Aorta (tissue), 5 donors: ENCODE measurements around the gene AP1G1. TPM values are rescaled to one million over a fixed set of nuclear protein-coding genes. Genes with fewer than 3 reads are reported as not detected.
"Not testable (repeated sequence)": the region's sequence is repeated elsewhere in the genome, so short reads cannot be mapped to it uniquely, and the experiment has no call there.

ENCODE experiments used
- ATAC-seq: fragments of 200-7000 bp; cut with Tn5 transposase; one replicate; pipeline ENCODE4 v1.9.1; 2022; ENCODE audit warnings: moderate library complexity; ENCODE audit not compliant: low FRiP score
- DNase-seq, 2 donors: peaks; one replicate each; pipeline ENCODE4 v3.0.0-alpha.2; 2020
- H3K27ac ChIP-seq, 2 donors: one replicate each; pipeline ENCODE4 v1.5.1; 2013; ENCODE audit warnings: low read length in 2 of 2, mild to moderate bottlenecking in 2 of 2, moderate library complexity in 2 of 2, control low read depth in 1 of 2, inconsistent platforms in 1 of 2, low read depth in 1 of 2
- H3K27me3 ChIP-seq, 2 donors: one replicate each; pipeline ENCODE4 v1.6.1; 2013; ENCODE audit warnings: control low read depth in 1 of 2, low read length in 1 of 2, mild to moderate bottlenecking in 1 of 2, moderate library complexity in 1 of 2; ENCODE audit not compliant: insufficient read depth in 2 of 2, control insufficient read depth in 1 of 2
- H3K36me3 ChIP-seq, 2 donors: one replicate each; pipeline ENCODE4 v1.6.1; 2013; ENCODE audit warnings: control low read depth in 1 of 2, low read length in 1 of 2, mild to moderate bottlenecking in 1 of 2; ENCODE audit not compliant: insufficient read depth in 2 of 2, control insufficient read depth in 1 of 2
- H3K4me1 ChIP-seq, 2 donors: one replicate each; pipeline ENCODE4 v1.6.1; 2013; ENCODE audit warnings: low read length in 2 of 2, control low read depth in 1 of 2, mild to moderate bottlenecking in 1 of 2, moderate library complexity in 1 of 2; ENCODE audit not compliant: insufficient read depth in 2 of 2, control insufficient read depth in 1 of 2
- H3K4me3 ChIP-seq, 2 donors: one replicate each; pipeline ENCODE4 v1.5.1; 2013; ENCODE audit warnings: low read length in 2 of 2, control low read depth in 1 of 2, mild to moderate bottlenecking in 1 of 2
- H3K9me3 ChIP-seq: one replicate; pipeline ENCODE4 v1.6.1; 2013; ENCODE audit warnings: mild to moderate bottlenecking, low read length; ENCODE audit not compliant: control insufficient read depth
- WGBS, 2 donors: extraction: QIAGEN DNeasy Blood & Tissue Kit; methylation state at CpG; one replicate each; pipeline ENCODE4 v1.1.7; 2013; 5-methylcytosine and 5-hydroxymethylcytosine counted together
- intact Hi-C, 2 donors: fragments of 100-400 bp; cut with DNase I; formaldehyde crosslinking; loops; one replicate each; pipeline versions ENCODE4 v1.14.2 to v1.15.0; 2022
- polyA plus RNA-seq, 2 donors: library from polyadenylated mRNA; stranded (reverse); fragments of 200-250 nt; gene quantifications; one replicate each; pipeline ENCODE4 v1.2.3, GENCODE V29; 2013
- total RNA-seq, 2 donors: library from RNA; stranded (reverse); fragmentation: NEBNext Ultra II Directional; extraction: Animal tissue kit (Norgen Biotek cat#: 25700); gene quantifications; one replicate each; pipeline ENCODE4 v1.2.1, GENCODE V29; 2021
- donor health status: healthy with polysubstance abuse.
- donor health status: Bipolar disorder and iron deficiency.
- donor health status: DM: no; HTN: no; CAD: no.
- donor health status: DM: no; HTN: no; CAD: no.
- donor health status: DM: yes; HTN: yes; CAD: no.

Gene AP1G1
- total and polyA plus RNA-seq, 4 donors = 12.4 to 87.7 (median 48.2) TPM

- H3K4me1 ChIP-seq = no peaks in the 10 kb centered on the region
- H3K4me3 ChIP-seq = no peak overlapping the region
- H3K27ac ChIP-seq = no peak overlapping the region
- 0% methylated on average over 1 of the region's 1 CpG for WGBS, 2 donors
- no peaks in the 10 kb centered on the region for H3K9me3 ChIP-seq
- intact Hi-C loops = loop anchor here (10.0 kb wide), 2 partner anchors 55 to 65 kb away; no protein-coding TSS in a partner anchor
- peaks cover 0 to 11% of the 10 kb centered on the region in 2 donors for H3K36me3 ChIP-seq
- ATAC-seq = no peak
- H3K27me3 ChIP-seq = no peaks in the 10 kb centered on the region
- no peak for DNase-seq
Measured at GRCh38 chr16:71689901-71690300, 118.7 kb downstream of the AP1G1 start.

GRCh38 chr16:71687861-71688260 lies 120.8 kb downstream of the AP1G1 start:
- no peaks in the 10 kb centered on the region for H3K4me1 ChIP-seq
- H3K27ac ChIP-seq = no peak overlapping the region
- intact Hi-C loops = loop anchor here (10.0 kb wide), 2 partner anchors 57 to 67 kb away; no protein-coding TSS in a partner anchor
- H3K27me3 ChIP-seq = no peaks in the 10 kb centered on the region
- peaks cover 2 to 11% of the 10 kb centered on the region in 2 donors for H3K36me3 ChIP-seq
- no peak for ATAC-seq
- H3K4me3 ChIP-seq = no peak overlapping the region
- DNase-seq = no peak
- 66 to 73% methylated on average over 3 of the region's 3 CpGs for whole genome bisulfite sequencing, 2 donors
- H3K9me3 ChIP-seq = no peaks in the 10 kb centered on the region

DNA sequence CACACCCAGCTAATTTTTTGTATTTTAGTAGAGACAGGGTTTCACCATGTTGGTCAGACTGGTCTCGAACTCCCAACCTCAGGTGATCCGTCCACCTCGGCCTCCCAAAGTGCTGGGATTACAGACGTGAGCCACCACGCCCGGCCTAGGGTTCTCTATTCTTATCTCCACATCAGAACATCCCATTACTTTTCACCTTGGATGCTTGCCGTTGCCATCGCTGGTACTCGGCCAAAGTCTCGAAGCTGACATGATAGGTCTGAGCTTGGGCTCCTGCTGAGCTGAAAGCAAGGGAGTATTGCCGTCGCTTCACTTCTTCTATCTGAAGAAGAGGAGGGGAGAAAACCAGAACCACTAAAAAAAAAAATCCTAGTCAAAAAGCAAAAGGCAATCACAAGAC lies 124.4 kb downstream of the AP1G1 start:
- intact Hi-C loops = loop anchor here (10.0 kb wide), 2 partner anchors 61 to 71 kb away; no protein-coding TSS in a partner anchor
- not testable (repeated sequence) for H3K36me3 ChIP-seq, H3K4me3 ChIP-seq, H3K27ac ChIP-seq, ATAC-seq, H3K27me3 ChIP-seq, H3K9me3 ChIP-seq, H3K4me1 ChIP-seq, DNase-seq
- 96 to 97% methylated on average over 12 of the region's 12 CpGs for WGBS, 2 donors

DNA sequence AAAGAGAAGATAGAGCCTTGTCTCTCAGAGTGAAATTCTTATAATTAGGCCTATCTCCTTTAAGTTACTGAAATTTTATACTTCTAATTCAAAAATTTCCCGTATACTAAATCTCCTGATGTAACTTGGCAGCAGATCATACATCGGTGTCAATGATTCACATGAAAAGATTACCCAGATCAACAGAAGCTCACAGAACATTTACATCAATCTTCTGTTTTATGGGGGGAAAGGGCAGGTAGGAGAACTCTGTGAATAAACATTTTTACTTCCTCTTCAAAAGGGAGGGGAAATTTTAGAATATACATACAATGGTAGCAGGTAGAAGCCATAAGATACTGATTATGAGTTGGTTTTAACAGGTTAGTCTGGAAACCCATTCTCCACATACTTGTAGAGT lies 127.3 kb downstream of the AP1G1 start:
- no peaks in the 10 kb centered on the region for H3K9me3 ChIP-seq
- H3K36me3 ChIP-seq = peaks cover 0 to 2% of the 10 kb centered on the region in 2 donors
- no peak overlapping the region for H3K4me3 ChIP-seq
- H3K4me1 ChIP-seq = no peaks in the 10 kb centered on the region
- no peak overlapping the region for H3K27ac ChIP-seq
- no peak for ATAC-seq
- no peaks in the 10 kb centered on the region for H3K27me3 ChIP-seq
- no peak for DNase-seq
- 89 to 93% methylated on average over 2 of the region's 2 CpGs for WGBS, 2 donors
- intact Hi-C loops = loop anchor here (10.0 kb wide), 2 partner anchors 63 to 73 kb away; no protein-coding TSS in a partner anchor

Other genes with a start within 250 kb of the AP1G1 start
- gene TAT, start 231.7 kb downstream of the AP1G1 start, total RNA-seq = not detected
- gene TAT, start 231.7 kb downstream of the AP1G1 start, polyA plus RNA-seq = not detected
- not detected for gene MARVELD3, start 182.7 kb downstream of the AP1G1 start, total RNA-seq
- 1 to 10 TPM in 1 of 2 donors, not detected in 1; 5.0 TPM for gene MARVELD3, start 182.7 kb downstream of the AP1G1 start, polyA plus RNA-seq
- 10 to 100 TPM; 10.6 to 13.1 TPM for gene PHLPP2, start 84.1 kb downstream of the AP1G1 start, total RNA-seq
- 1 to 10 TPM; 2.9 to 4.4 TPM for gene PHLPP2, start 84.1 kb downstream of the AP1G1 start, polyA plus RNA-seq
- gene ATXN1L, start 37.1 kb upstream of the AP1G1 start, total RNA-seq = 10 to 100 TPM; 30.4 to 31.2 TPM
- gene ATXN1L, start 37.1 kb upstream of the AP1G1 start, polyA plus RNA-seq = 10 to 100 TPM in 1 of 2 donors, 1 to 10 TPM in 1; 7.9 to 10.8 TPM
- 1 to 10 TPM; 7.9 to 9.9 TPM for gene ZNF821, start 75.3 kb upstream of the AP1G1 start, total RNA-seq
- 1 to 10 TPM; 5.4 to 9.2 TPM for gene ZNF821, start 75.3 kb upstream of the AP1G1 start, polyA plus RNA-seq
- 100 to 1,000 TPM; 152 to 202 TPM for gene IST1, start 86.7 kb upstream of the AP1G1 start, total RNA-seq
- 100 to 1,000 TPM in 1 of 2 donors, 10 to 100 TPM in 1; 52.5 to 150 TPM for gene IST1, start 86.7 kb upstream of the AP1G1 start, polyA plus RNA-seq
- under 1 TPM; 0.32 to 0.60 TPM for gene PKD1L3, start 191.6 kb upstream of the AP1G1 start, total RNA-seq
- gene PKD1L3, start 191.6 kb upstream of the AP1G1 start, polyA plus RNA-seq = under 1 TPM; 0.05 to 0.13 TPM
- gene DHODH, start 199.9 kb upstream of the AP1G1 start, total RNA-seq = 1 to 10 TPM; 4.9 to 5.0 TPM
- gene DHODH, start 199.9 kb upstream of the AP1G1 start, polyA plus RNA-seq = 1 to 10 TPM; 3.0 to 4.2 TPM
- 10 to 100 TPM; 19.4 to 83.0 TPM for gene HP, start 245.7 kb upstream of the AP1G1 start, total RNA-seq
- 10 to 100 TPM in 1 of 2 donors, 1 to 10 TPM in 1; 3.5 to 34.7 TPM for gene HP, start 245.7 kb upstream of the AP1G1 start, polyA plus RNA-seq